Activated effector memory CD4-positive, alpha-beta T cell treated with Interleukin-2 at 50 U/mL for 16 hours (primary cell): ENCODE measurements around the gene HCLS1.
"Not testable (repeated sequence)": the region's sequence is repeated elsewhere in the genome, so short reads cannot be mapped to it uniquely, and the experiment has no call there.

Experiments
- DNase-seq: peaks from one replicate; pipeline ENCODE4 v3.0.0-alpha.2; 2020

HCLS1 gene

DNA sequence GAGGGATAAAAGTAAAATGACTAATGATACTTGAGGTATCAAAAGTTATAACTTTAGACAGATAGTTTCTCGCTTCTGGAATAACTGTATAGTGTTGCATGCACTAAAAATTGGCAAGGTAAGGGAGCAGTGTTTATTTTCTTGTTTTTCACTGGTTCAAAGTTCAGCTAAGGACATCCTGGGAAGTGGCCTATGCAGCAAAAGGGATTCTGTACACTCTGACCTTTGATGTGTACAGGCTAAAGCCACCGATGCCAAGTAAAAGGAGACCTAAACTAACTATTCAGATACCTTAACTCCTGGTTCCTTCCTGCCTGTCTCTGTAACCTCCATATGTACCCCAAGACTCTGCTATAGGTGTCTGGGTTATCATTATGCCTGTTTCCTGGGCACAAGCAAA lies 65.9 kb downstream of the HCLS1 start:
- DNase-seq, result no peak

DNA sequence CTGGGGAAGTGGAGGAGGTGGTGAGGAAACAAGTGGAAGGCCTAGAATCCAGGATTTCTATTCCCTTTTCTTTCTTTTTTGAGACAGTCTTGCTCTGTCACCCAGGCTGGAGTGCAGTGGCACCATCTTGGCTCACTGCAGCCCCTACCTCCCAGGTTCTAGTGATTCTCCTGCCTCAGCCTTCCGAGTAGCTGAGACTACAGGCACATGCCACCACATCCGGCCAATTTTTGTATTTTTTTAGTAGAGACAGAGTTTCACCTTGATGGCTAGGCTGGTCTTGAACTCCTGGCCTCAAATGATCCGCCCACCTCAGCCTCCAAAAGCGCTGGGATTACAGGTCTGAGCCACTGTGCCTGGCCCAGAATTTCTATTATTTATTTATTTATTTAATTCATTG lies 66.9 kb downstream of the HCLS1 start:
- DNase-seq, result not testable (repeated sequence)

DNA sequence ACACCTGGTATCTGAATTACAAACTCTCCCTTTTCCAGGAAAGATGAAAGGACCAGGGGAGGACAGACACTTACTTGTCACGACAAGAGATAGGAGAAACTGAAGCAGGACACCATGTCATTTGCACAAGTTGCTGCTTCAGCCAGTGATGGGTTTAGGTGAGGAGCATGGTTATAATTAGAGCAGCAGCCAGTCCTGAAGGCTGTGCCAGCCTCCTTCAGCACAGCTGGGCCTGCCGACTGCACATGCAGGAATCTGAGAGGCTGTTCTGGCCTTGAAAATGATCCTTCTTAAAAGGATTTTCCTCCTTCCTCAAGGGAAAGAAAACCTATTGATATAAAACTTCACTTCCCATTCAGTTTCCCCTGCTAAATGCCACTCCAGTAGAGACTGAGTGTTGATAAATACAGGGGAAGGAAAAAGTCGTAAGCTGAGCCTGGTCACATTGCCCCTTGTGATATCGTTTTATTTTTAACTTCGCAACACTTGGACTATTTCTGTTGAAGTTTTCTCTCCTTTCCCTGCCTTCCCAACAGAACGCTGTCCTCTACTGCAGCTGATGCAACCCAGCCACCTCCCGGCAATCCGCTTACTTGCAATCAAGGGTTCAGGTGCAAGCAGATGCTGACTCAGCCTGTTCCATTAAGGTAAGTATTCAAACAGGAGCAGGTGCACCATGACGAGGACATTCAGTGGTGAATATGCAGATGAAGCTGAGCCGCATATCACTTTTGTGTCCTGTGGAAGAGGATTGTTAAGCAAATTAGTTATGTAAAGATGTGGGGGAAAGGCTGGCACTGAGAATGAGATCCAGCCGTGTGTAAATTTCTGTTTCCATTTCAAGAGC lies 67.6 kb downstream of the HCLS1 start, which contains the start of gene FBXO40:
Gene FBXO40, plus strand, starts transcription at position 524 of the 847 bp plus-strand sequence. CDS start 27,197 bp downstream, outside the sequence.
- no peak for DNase-seq

DNA sequence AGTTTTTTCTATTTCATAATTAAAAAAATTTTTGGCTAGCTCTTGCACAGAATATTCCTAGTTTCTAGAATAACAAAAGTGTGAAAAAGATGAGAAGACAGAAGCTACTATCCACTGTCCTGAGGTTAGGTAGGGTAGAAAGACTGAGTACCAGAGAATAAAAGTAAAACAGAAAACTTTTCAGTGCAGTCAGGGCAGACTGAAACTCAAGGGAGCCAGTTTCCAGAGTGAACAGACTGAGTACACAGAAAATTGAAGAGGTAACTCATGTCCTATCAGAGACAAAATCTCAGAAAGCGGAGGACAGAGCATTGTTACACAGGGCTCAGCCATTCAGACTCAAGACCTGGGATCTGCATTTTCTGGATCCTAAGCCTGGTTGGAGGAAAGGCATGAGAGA lies 76.3 kb downstream of the HCLS1 start:
- no peak for DNase-seq

DNA sequence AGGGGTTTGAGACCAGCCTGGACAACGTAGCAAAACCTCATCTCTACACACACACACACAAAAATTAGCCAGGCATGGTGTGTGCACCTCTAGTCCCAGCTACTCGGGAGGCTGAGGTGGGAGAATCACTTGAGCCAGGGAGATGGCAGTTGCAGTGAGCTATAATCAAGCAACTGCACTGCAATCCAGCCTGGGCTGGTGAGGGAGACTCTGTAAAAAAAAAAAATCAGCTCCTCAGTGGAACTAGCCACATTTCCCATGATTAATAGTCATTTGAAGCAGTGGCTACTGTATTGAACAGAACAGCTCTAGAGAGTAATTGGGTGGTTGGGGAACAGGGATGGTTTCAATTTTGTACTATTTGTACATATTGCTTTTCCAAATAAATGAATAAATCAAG lies 79.0 kb downstream of the HCLS1 start:
- DNase-seq, result no peak
